ENCODE measurements around the gene SOD2.
"Not testable (repeated sequence)": the region's sequence is repeated elsewhere in the genome, so short reads cannot be mapped to it uniquely, and the experiment has no call there.

SOD2 gene

DNA sequence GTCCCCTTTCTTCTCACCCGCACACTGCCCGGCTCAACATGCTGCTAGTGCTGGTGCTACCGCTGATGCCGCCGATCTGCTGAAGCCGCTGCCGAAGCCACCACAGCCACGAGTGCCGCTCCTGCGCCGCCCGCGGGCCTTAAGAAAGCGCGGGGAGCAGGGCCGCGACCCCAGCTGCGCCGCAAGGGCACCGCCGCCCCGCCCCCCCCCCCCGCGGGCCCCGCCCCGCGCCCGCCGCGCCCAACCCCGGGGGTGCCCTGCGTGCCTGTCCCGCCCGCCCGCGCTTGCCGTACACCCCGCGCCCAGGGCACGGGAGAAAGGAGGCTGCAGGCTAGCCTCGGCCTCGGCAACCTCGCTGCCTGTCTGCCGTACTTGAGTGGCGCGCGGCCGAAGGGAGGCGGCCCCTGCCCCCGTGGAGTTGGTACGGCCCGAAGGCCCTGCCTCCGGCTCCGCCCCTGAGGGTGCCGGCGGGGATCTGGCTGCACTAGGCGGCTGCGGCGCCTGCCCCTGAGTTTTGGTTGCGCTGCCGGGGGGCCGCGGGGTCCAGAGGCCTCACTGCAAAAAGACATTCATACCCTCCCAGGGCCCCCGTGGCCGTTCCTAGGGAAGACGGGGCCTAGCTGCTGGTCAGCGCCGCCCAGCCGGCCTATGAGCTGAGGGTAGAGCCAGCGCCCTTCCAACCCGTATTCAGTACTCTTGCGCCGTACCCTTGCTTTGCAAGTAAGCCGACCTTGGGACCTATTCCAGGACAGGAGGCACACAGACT lies at the start of gene SOD2:
SOD2 (minus strand) TSS at position 114 of the 766 bp plus-strand sequence; CDS start at position 40, 74 bp downstream.
- DNase-seq (ENCODE audit: low spot score): peak; percentile 95

DNA sequence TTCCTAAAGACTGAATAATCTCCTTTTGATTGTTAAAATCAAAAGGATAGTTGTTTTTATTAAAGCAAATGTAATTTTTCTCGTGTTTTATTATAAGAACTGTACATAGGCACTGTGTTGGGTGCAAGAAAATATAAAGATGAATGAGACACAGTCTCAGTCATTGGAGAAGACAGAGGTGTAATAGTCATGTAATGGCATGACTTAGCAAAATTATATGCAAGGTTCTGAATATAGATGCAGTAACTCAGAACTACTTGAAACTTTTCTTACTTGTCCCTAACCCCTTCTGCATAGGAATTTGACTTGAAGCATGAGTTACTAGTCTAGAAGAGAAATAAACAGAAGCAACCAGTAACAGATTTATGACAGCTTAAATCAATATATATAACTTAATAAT lies 49.1 kb upstream of the SOD2 start:
- DNase-seq (ENCODE audit: low spot score): no peak

DNA sequence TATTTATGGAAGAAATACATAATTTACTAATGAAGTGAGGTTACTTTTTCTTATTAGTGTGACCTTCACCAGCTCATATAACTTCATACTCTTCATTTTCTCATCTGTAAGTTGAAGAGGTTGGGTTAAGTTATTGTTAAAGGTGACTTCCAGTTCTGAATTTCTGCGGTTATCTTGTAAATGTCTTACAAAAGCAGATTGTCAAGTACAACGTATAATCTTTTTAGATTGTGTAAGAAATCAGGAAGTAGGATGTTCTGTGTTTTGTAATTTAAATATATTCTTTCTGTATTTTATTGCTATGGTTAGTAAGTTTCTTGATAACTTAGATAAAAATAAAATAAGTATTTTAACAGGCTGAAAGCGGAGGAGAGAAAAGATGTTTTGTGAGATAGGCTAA lies 46.3 kb upstream of the SOD2 start:
- DNase-seq (ENCODE audit: low spot score): no peak

DNA sequence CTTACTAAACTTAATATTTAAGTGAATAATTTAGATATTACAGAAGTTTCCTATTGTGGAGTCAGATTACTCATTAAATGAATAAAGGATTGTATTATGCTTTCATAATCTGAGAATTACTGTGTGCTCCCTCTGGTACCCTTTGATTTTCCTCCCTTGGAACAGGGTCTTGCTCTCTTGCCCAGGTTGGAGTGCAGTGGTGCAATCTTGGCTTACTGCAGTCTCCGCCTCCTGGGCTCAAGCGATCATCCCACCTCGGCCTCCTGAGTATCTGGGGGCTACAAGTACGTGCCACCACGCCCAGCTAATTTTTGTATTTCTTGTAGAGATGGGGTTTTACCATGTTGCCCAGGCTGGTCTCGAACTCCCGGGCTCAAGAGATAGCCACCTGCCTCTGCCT lies 43.9 kb upstream of the SOD2 start:
- DNase-seq (ENCODE audit: low spot score): no peak

DNA sequence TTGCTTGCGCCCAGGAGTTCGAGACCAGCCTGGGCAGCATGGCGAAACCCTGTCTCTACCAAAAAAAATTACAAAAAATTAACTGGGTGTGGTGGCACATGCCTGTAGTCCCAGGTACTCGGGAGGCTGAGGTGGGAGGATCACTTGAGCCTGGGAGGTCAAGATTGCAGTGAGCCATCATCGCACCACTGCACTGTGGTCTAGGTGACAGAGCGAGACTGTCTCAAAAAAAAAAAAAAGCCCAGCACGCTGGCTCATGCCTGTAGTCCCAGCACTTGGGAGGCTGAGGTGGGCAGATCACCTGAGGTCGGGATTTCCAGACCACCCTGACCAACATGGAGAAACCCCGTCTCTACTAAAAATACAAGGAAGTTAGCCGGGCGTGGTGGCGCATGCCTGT lies 40.4 kb upstream of the SOD2 start:
- DNase-seq (ENCODE audit: low spot score): not testable (repeated sequence)

DNA sequence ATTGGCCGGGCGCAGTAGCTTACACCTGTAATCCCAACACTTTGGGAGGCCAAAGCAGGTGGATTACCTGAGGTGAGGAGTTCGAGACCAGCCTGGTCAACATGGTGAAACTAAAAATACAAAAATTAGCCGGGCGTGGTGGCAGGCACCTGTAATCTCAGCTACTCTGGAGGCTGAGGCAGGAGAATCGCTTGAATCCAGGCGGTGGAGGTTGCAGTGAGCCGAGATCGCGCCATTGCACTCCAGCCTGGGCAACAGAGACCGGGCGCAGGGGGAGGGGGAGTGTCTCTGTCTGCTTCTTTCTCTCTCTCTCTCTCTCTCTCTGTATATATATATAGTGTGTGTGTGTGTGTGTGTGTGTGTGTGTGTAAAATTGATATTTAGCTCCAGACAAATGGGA lies 39.5 kb upstream of the SOD2 start:
- not testable (repeated sequence) for DNase-seq (ENCODE audit: low spot score)

DNA sequence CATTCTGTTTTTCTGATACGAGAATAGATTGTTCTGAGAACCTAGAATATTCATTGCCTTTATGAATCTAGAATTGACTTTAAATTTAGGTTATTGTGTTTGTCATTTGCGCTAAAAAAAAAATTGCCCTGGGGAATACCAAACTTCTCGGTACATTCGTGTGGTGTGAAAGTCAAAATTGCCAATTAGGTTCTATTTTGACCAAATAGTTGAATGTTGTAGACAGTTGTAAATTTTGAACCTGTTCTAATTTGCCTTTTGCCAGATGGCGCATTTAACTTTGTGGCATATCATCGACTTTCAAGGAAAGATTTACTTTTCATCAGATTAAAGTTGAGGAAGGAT lies 37.3 kb upstream of the SOD2 start:
- no peak for DNase-seq (ENCODE audit: low spot score)

DNA sequence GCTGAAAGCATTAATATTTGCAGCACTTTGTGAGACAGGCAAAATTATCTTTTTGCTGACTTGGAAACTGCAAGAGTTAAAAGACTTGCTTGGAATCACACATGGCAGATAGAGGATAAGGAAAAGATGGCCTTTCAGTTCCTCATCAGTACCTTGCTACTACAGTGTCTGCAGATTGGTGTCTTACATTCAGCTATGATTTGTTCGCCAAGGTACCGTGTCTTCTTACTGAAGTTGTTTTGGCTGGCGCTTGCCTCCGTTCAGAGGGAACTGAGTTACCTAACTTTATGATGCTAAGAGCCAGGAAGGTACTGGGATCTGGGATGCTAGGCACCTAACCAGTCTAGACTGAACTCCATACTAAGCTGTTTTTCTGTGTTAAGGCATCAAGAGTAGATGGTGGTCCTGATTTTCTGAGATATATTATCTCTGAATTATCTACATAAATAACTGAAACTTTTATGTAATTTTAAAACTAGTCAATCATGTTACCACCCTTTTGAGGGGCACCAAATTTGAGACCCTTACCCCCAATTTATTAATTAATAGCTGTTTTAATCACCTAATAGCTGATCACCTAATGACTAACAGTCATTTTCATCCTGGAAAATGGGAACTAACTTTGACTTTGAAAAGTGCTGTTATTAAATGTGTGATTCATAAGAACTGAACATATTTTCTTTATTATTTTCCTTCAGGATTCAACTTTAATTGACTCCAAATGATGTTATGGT lies 36.7 kb upstream of the SOD2 start:
- peak; percentile 8 for DNase-seq (ENCODE audit: low spot score)

DNA sequence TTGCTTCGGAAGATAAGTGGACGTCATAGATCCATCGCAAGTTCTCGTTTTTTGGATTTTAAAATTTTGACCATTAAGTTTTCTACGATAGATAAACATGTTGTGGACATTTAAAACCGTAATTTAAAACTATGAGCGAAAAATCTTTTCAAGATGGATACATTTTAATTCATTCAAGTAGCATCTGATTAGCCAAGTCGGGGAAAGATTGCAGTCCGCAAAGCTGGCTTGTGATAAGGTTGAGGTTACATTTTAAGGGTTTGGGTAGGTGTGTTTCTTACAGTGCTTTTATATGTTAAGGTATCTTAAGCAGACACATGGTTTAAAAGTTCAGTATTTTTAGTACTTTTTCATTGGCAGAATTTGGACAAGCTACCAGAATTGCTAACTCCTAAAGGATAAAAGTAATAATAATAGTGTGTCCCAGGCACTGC lies 35.5 kb upstream of the SOD2 start:
- no peak for DNase-seq (ENCODE audit: low spot score)

DNA sequence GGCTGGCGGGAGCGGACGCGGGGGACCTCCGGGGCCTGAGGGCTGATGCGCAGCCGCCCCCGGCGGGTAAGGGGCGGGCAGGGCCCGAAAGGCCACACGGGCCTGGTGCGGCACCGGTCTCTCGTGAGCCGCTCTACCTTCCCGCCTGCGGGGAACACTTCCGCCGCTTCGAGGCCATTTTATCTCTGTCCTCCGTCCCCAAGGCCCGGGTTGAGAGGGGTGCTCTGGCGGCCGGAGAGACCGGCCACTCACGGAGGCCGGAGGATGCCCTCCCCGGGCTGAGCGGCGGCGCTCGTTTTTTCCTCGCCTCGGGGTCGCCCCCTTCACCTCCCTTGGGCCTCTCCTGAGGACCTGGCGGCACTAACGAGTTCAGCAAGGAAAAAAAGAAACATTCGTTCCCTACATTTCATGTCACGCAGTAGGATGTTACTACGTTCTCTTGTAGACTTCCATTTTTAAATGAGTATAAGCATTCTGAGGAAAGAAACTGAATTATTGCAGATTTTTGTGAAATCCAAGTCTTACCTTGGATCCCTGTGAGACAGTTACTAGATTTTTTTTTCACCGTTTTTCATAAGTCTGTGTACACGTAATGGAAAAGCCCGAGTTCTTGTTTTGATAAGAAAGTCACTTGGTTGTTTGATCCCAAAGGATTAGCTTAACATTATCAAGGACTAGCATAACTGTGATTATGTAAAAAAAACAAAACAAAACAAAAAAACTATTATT lies 34.8 kb upstream of the SOD2 start:
- DNase-seq (ENCODE audit: low spot score): peak; percentile 68

DNA sequence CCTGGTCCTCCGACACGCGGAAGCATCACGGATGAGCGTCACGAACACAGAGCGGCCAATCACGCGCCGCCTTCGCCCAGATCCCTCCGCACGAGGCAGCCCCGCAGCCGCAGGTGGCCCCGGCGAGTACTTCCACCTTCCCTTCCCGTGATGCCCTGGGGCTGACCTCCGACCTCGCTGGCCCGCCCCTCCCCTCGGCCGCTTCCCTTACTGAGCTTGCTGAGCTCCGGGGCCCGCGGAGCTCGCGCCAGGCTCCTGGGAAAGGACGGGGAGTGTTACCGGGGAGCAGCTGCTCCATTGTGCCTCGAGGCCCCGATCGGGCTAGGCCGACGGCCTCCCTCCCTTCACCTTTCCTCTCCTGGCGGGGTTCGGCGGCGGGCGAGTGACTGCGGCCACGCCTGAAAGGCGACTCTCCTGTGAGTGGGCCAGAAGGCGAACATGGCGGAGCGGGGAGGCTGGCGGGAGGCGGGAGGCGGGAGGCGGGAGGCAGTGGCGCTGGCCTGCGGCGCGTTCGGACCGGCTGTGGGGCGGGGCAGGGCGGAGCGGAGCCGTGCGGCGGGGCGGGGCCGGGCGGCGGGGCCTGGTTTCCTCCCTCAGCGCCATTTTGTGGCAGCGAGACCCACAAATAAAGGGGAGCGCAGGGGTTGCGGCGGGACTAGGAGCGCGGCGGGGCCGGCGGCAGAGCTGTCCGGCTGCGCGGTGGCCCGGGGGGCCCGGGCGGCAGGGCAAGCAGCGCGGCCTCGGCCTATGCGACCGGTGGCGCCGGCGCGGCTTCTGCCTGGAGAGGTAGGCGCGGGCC lies 34.1 kb upstream of the SOD2 start, which contains the start of gene WTAP:
WTAP (plus strand) TSS at position 589 of the 799 bp plus-strand sequence. CDS start 8,760 bp downstream, outside the sequence.
- peak; percentile 97 for DNase-seq (ENCODE audit: low spot score)

DNA sequence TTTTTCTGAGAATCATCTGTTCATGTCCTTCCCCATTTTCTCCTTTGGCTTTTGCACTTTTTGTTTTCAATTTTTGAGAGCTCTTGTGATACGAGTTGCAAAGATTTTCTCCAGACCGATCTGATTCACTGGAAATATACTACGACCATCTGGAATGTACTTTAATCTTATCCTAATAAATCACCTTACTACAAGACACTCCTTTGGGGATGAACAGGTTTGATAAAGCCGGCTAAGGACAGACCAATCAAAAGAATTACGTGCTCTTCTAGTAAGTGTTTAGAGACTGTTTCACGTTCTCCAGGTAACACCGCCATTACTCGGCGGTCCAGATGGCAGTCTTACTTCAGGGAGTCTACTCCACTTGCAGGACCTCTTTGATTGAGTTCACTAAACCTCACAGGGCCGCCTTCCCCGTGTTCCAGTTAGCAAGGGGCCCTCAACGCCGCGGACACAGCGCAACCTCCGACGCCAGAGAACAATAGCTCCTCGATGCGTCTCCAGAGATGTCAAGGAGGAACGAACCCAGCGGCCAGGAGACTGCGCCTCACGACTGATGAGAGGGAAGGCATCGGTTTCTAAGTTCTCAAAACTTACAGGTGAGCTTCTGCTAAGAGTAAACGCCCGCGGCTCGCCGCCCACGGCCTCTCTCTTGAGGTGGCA lies 33.3 kb upstream of the SOD2 start:
- DNase-seq (ENCODE audit: low spot score): no peak

DNA sequence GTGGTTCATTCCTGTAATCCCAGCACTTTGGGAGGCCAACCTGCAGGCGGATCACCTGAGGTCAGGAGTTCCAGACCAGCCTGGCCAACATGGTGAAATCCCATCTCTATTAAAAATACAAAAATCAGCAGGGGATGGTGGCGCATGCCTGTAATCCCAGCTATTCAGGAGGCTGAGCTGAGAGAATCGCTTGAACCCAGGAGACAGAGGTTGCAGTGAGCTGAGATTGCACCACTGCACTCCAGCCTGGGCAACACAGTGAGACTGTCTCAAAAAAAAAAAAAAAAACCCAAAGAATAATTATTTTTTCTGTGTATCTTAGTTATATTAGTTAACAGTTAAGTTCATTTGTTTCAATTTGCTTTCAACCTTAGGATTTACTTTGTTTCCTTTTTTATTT lies 32.2 kb upstream of the SOD2 start:
- not testable (repeated sequence) for DNase-seq (ENCODE audit: low spot score)

DNA sequence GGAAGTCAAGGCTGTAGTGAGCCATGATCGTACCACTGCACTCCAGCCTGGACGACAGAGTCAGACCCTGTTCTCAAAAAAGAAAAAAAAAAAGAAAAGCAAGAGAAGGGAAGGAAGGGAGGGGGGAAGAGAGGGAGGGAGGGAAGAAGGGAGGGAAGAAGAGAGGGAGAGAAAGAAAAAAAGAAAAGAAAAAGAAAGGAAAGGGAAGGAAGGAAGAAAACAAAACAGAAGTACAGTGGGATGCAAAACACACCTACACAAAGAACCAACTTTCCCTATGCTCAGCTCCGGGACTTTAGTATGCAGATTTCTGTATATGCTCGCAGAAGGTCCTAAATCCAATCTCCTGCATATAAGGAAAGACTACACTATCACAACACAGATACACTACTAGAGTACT lies 31.7 kb upstream of the SOD2 start:
- DNase-seq (ENCODE audit: low spot score): no peak

DNA sequence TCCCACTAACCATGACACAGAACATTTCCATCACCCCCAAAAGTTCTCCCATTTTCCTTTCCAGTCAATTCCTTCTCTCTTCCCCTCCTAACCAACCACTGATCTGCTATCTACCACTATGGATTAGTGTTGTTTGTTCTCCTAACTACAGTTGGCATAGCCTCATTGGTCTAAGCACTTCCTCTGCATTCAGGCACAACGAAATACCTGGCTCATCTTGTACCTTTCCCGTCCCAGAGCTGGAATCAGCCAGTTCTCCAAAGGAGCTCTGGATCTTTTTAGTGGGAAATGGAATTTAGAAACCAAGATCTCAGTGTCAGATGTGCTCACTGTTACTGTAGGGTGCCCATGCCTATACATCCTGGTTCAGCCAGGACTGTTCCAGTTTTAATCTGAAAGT lies 30.2 kb upstream of the SOD2 start:
- DNase-seq (ENCODE audit: low spot score): no peak

DNA sequence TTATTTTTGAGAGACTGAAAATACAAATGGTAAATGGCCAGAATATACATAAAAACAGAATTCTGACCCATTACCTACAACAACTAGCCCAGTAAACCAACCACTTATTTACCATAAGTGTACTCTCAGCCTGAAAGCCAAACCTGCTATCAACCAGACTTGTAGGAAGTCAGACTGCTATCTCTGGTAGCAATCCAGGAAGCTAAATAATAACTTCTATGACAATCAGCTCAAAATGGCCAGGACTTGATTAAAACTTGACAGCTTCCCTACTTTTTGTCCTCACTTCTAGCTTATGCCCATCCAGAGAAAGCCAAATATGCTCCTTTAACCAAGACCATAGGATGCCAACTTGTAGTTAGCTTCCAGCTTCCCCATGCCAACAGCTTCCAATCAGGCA lies 29.6 kb upstream of the SOD2 start:
- DNase-seq (ENCODE audit: low spot score): no peak

DNA sequence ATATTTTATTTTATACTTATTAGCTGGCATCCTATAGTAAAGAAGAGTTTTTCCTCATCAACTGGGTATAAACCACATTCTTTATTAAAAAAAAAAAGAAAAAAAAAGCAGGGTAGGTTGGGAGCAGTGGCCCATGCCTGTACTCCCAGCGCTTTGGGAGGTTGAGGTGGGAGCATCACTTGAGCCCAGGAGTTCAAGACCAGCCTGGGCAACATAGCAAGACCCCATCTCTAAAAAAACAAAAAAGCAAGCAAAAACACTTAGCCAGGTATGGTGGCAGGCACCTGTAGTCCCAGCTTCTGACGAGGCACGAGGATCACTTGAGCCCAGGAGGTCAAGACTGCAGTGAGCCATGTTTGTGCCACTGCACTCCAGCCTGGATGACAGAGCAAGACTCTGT lies 28.9 kb upstream of the SOD2 start:
- DNase-seq (ENCODE audit: low spot score): not testable (repeated sequence)

DNA sequence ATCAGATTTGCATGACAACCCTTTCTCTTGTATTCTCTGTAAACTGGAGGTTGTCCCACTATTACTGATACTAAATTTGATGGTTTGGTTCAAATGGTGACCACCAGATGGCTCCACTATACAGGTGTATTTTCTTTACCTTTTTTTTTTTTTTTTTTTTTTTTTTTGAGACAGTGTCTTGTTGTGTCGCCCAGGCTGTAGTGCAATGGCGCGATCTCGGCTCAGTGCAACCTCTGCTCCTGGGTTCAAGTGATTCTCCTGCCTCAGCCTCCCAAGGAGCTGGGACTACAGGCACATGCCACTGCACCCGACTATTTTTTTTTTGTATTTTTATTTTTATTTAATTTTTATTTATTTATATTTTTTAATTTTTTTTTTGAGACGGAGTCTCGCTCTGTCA lies 27.7 kb upstream of the SOD2 start:
- DNase-seq (ENCODE audit: low spot score): peak; percentile 18

DNA sequence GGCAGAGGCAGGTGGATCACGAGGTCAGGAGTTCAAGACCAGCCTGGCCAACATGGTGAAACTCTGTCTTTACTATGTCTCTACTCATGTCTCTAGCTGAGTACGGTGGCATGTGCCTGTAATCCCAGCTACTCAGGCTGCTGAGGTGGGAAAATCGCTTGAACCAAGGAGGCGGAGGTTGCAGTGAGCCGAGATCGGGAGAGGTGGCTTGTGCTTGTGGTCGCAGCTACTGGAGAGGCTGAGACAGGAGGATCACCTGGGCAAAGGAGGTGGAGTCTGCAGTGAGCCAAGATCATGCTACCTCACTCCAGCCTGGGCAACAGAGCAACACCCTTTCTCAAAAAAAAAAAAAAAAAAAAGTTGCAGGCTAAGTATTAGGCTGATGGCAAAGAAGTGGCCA lies 26.2 kb upstream of the SOD2 start:
- no peak for DNase-seq (ENCODE audit: low spot score)

DNA sequence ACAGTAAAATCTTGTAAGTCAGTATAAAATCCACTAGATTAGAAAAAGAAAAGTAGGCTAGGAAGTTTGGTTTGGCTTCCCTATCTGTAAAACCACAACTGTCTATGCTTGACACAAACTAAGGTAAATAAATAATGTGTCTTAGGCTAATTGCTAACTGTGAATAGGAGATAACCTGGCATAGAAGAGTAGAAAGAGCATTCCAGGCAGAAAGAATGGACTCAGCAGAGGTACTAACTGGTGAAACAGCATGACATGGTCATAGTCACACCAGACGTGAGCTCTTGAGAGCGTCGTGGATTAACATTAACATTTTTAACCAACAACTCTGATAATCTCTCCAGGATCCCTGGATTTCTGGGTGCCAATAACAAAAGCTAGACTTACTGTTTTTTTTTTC lies 25.6 kb upstream of the SOD2 start:
- no peak for DNase-seq (ENCODE audit: low spot score)

All from GM03348 (cell line).